Activated CD8-positive, alpha-beta memory T cell treated with anti-CD3 and anti-CD28 coated beads, Interleukin-2, amount 10 ng/mL, durations not matched to agents 7 days and 5 days (primary cell): ENCODE results near the gene GRM7. TPM values are rescaled to one million over a fixed set of nuclear protein-coding genes. Genes with fewer than 3 reads are reported as not detected.

Source experiments
- ATAC-seq: fragments of 150-1000 bp; cut with Tn5 transposase; one replicate; pipeline ENCODE4 v1.10.0; 2021; ENCODE audit warnings: moderate library complexity
- CTCF ChIA-PET: fragments of 350-600 bp; sonication (Branson Sonifier 250); formaldehyde crosslinking; loops from one replicate; lab custom pipeline; 2021; ENCODE audit warnings: antibody characterized with exemption; lab: Charles Lee
- DNase-seq: peaks from one replicate; pipeline ENCODE4 v3.0.0-alpha.2; 2020
- H3K27ac Mint-ChIP-seq: one replicate; pipeline ENCODE4 v1.8.0; 2021; ENCODE audit warnings: mild to moderate bottlenecking, mixed read lengths
- H3K27me3 Mint-ChIP-seq: one replicate; pipeline ENCODE4 v1.8.0; 2021; ENCODE audit warnings: mixed read lengths
- H3K36me3 Mint-ChIP-seq: one replicate; pipeline ENCODE4 v1.8.0; 2021; ENCODE audit warnings: mild to moderate bottlenecking, mixed read lengths
- H3K4me1 Mint-ChIP-seq: one replicate; pipeline ENCODE4 v1.8.0; 2021; ENCODE audit warnings: mixed read lengths
- H3K4me3 Mint-ChIP-seq: one replicate; pipeline ENCODE4 v1.8.0; 2021; ENCODE audit warnings: mild to moderate bottlenecking, moderate library complexity, mixed read lengths
- H3K9me3 Mint-ChIP-seq: one replicate; pipeline ENCODE4 v1.8.0; 2022; ENCODE audit warnings: low read depth, mixed read lengths
- total RNA-seq, 2 experiments: library from RNA; stranded (reverse); gene quantifications; one replicate each; pipeline ENCODE4 v1.2.3, GENCODE V29; 2021

GRM7 gene
- total RNA-seq, result not detected

- DNase-seq (no peak), ATAC-seq (no peak)
- no peak within 1 kb of the TSS for H3K4me3 Mint-ChIP-seq
- H3K36me3 Mint-ChIP-seq, result peaks cover 6% of the 10 kb centered on the region
- peak within 1 kb of the TSS; percentile 54 for H3K27ac Mint-ChIP-seq
- peaks cover 17% of the 10 kb centered on the region for H3K27me3 Mint-ChIP-seq
- CTCF ChIA-PET, result no interaction called here
- H3K9me3 Mint-ChIP-seq, result peaks cover 6% of the 10 kb centered on the region
- peaks cover 1% of the 10 kb centered on the region for H3K4me1 Mint-ChIP-seq
Observed at GRCh38 chr3:6860954-6861624, at the start of gene GRM7. GRM7 (plus strand) TSS chr3:6861115.

- H3K27ac Mint-ChIP-seq, result no peak overlapping the region
- no peak for DNase-seq
- no peaks in the 10 kb centered on the region for H3K36me3 Mint-ChIP-seq
- H3K9me3 Mint-ChIP-seq, result peaks cover 3% of the 10 kb centered on the region
- no peaks in the 10 kb centered on the region for H3K4me1 Mint-ChIP-seq
- H3K27me3 Mint-ChIP-seq, result no peaks in the 10 kb centered on the region
- ATAC-seq, result no peak
- no peak overlapping the region for H3K4me3 Mint-ChIP-seq
- CTCF ChIA-PET, result no interaction called here
Observed at GRCh38 chr3:6821411-6821810, 39.5 kb upstream of the GRM7 start.

GRCh38 chr3:6825524-6825923 is 35.4 kb upstream of the GRM7 start:
- no peaks in the 10 kb centered on the region for H3K9me3 Mint-ChIP-seq
- no peaks in the 10 kb centered on the region for H3K27me3 Mint-ChIP-seq
- no peak for DNase-seq
- no peaks in the 10 kb centered on the region for H3K36me3 Mint-ChIP-seq
- H3K4me1 Mint-ChIP-seq, result no peaks in the 10 kb centered on the region
- H3K27ac Mint-ChIP-seq, result no peak overlapping the region
- ATAC-seq, result no peak
- CTCF ChIA-PET, result no interaction called here
- no peak overlapping the region for H3K4me3 Mint-ChIP-seq

- Mint-ChIP-seq H3K9me3 (peaks cover 3% of the 10 kb centered on the region), H3K4me3 (no peak overlapping the region), H3K36me3 (no peaks in the 10 kb centered on the region), H3K27me3 (no peaks in the 10 kb centered on the region), H3K27ac (no peak overlapping the region), H3K4me1 (no peaks in the 10 kb centered on the region)
- ATAC-seq (no peak), DNase-seq (no peak)
- CTCF ChIA-PET, result no interaction called here
Observed at GRCh38 chr3:6827453-6827852, 33.5 kb upstream of the GRM7 start.

GRCh38 chr3:6844723-6845122 is 16.2 kb upstream of the GRM7 start:
- no peaks in the 10 kb centered on the region for H3K36me3 Mint-ChIP-seq
- no peak overlapping the region for H3K4me3 Mint-ChIP-seq
- no peaks in the 10 kb centered on the region for H3K27me3 Mint-ChIP-seq
- no peak for ATAC-seq
- no peaks in the 10 kb centered on the region for H3K4me1 Mint-ChIP-seq
- DNase-seq, result no peak
- no peak overlapping the region for H3K27ac Mint-ChIP-seq
- peaks cover 11% of the 10 kb centered on the region for H3K9me3 Mint-ChIP-seq
- CTCF ChIA-PET, result no interaction called here

GRCh38 chr3:6854184-6854583 is 6.7 kb upstream of the GRM7 start:
- Mint-ChIP-seq H3K4me1 (no peaks in the 10 kb centered on the region), H3K27ac (no peak overlapping the region), H3K36me3 (no peaks in the 10 kb centered on the region), H3K27me3 (no peaks in the 10 kb centered on the region), H3K9me3 (no peaks in the 10 kb centered on the region), H3K4me3 (no peak overlapping the region)
- CTCF ChIA-PET, result no interaction called here
- ATAC-seq, result no peak
- no peak for DNase-seq

GRCh38 chr3:6857510-6857909 is 3.4 kb upstream of the GRM7 start:
- ATAC-seq (no peak), DNase-seq (no peak)
- H3K4me3 Mint-ChIP-seq, result no peak overlapping the region
- H3K36me3 Mint-ChIP-seq, result peaks cover 2% of the 10 kb centered on the region
- no peak overlapping the region for H3K27ac Mint-ChIP-seq
- H3K27me3 Mint-ChIP-seq, result peaks cover 9% of the 10 kb centered on the region
- H3K4me1 Mint-ChIP-seq, result peaks cover 1% of the 10 kb centered on the region
- H3K9me3 Mint-ChIP-seq, result peaks cover 2% of the 10 kb centered on the region
- CTCF ChIA-PET, result no interaction called here

- H3K4me1 Mint-ChIP-seq, result peaks cover 1% of the 10 kb centered on the region
- DNase-seq (no peak), ATAC-seq (no peak)
- H3K4me3 Mint-ChIP-seq, result no peak overlapping the region
- CTCF ChIA-PET, result no interaction called here
- peaks cover 6% of the 10 kb centered on the region for H3K9me3 Mint-ChIP-seq
- H3K27ac Mint-ChIP-seq, result no peak overlapping the region
- H3K36me3 Mint-ChIP-seq, result peaks cover 6% of the 10 kb centered on the region
- H3K27me3 Mint-ChIP-seq, result peaks cover 17% of the 10 kb centered on the region
Observed at GRCh38 chr3:6860149-6860953, 564 bp upstream of the GRM7 start.

GRCh38 chr3:6861625-6862000 is 698 bp downstream of the GRM7 start:
- Mint-ChIP-seq H3K9me3 (peaks cover 6% of the 10 kb centered on the region), H3K4me3 (no peak overlapping the region), H3K4me1 (peaks cover 1% of the 10 kb centered on the region), H3K36me3 (peaks cover 6% of the 10 kb centered on the region), H3K27ac (no peak overlapping the region), H3K27me3 (peaks cover 17% of the 10 kb centered on the region)
- CTCF ChIA-PET, result no interaction called here
- ATAC-seq (no peak), DNase-seq (no peak)

- H3K4me3 Mint-ChIP-seq, result no peak overlapping the region
- H3K9me3 Mint-ChIP-seq, result peaks cover 6% of the 10 kb centered on the region
- no peak for DNase-seq
- H3K27ac Mint-ChIP-seq, result peak overlapping the region; percentile 54
- H3K4me1 Mint-ChIP-seq, result peaks cover 1% of the 10 kb centered on the region
- H3K36me3 Mint-ChIP-seq, result peaks cover 6% of the 10 kb centered on the region
- peaks cover 17% of the 10 kb centered on the region for H3K27me3 Mint-ChIP-seq
- CTCF ChIA-PET, result no interaction called here
- ATAC-seq, result no peak
Observed at GRCh38 chr3:6862041-6862879, 1.3 kb downstream of the GRM7 start.

- CTCF ChIA-PET, result no interaction called here
Observed at GRCh38 chr3:6862880-6863195, 1.9 kb downstream of the GRM7 start.

GRCh38 chr3:6867269-6867668 is 6.4 kb downstream of the GRM7 start:
- Mint-ChIP-seq H3K36me3 (peaks cover 3% of the 10 kb centered on the region), H3K9me3 (peaks cover 4% of the 10 kb centered on the region), H3K27ac (no peak overlapping the region), H3K4me1 (no peaks in the 10 kb centered on the region), H3K27me3 (peaks cover 8% of the 10 kb centered on the region), H3K4me3 (no peak overlapping the region)
- CTCF ChIA-PET, result no interaction called here
- ATAC-seq (no peak), DNase-seq (no peak)

More at GRCh38 chr3:6862880-6863195, 1.9 kb downstream of the GRM7 start:
- H3K4me1 Mint-ChIP-seq, result peaks cover 1% of the 10 kb centered on the region
- ATAC-seq (no peak), DNase-seq (no peak)
- no peak overlapping the region for H3K27ac Mint-ChIP-seq
- H3K27me3 Mint-ChIP-seq, result peaks cover 17% of the 10 kb centered on the region
- H3K4me3 Mint-ChIP-seq, result no peak overlapping the region
- H3K36me3 Mint-ChIP-seq, result peaks cover 6% of the 10 kb centered on the region
- H3K9me3 Mint-ChIP-seq, result peaks cover 6% of the 10 kb centered on the region

GRCh38 chr3:6878731-6879130 is 17.8 kb downstream of the GRM7 start:
- CTCF ChIA-PET, result no interaction called here
- H3K4me1 Mint-ChIP-seq, result no peaks in the 10 kb centered on the region
- H3K27me3 Mint-ChIP-seq, result no peaks in the 10 kb centered on the region
- no peak overlapping the region for H3K4me3 Mint-ChIP-seq
- H3K27ac Mint-ChIP-seq, result no peak overlapping the region
- H3K9me3 Mint-ChIP-seq, result no peaks in the 10 kb centered on the region
- DNase-seq (no peak), ATAC-seq (no peak)
- no peaks in the 10 kb centered on the region for H3K36me3 Mint-ChIP-seq
